HCT116 (cell line): Measurements from ENCODE around the gene SDHAF4. TPM values are rescaled to one million over a fixed set of nuclear protein-coding genes. Genes with fewer than 3 reads are reported as not detected.

Experiments
- ATAC-seq: fragments of 200-7000 bp; cut with Tn5 transposase; 2 replicates; pipeline ENCODE4 v1.9.1; 2020; ENCODE audit warnings: mild to moderate bottlenecking, moderate library complexity
- BruUV-seq: library from RNA; stranded (reverse); fragments of 400-500 nt; replicated peaks from 2 replicates; lab custom pipeline; 2021; lab: Mats Ljungman, UMichigan
- CTCF ChIA-PET: fragments of 300-600 bp; sonication (Branson Sonifier 250); formaldehyde crosslinking; loops from one replicate; lab custom pipeline; 2021; ENCODE audit warnings: antibody characterized with exemption; lab: Charles Lee
- POLR2A ChIA-PET: fragments of 300-600, 350-600 bp; sonication (Branson Sonifier 250); formaldehyde crosslinking; loops from one replicate; lab custom pipeline; 2021; ENCODE audit warnings: antibody characterized with exemption; lab: Charles Lee
- RAD21 ChIA-PET, 2 experiments: fragments of 300-600 bp; sonication (Branson Sonifier 250); formaldehyde crosslinking; loops; one replicate each; lab custom pipeline; 2023; ENCODE audit warnings: low total read pairs in 2 of 2; ENCODE audit not compliant: uncharacterized antibody in 2 of 2, unreplicated experiment in 2 of 2, low non-redundant PET in 1 of 2; lab: Charles Lee
- DNase-seq: peaks from one replicate; pipeline ENCODE4 v3.0.0-alpha.2; 2010; ENCODE audit warnings: low read depth, low spot score
- H2AFZ ChIP-seq: fragments of 200-600 bp; shearing (Covaris generic), sonication (generic); 2 replicates; pipeline ENCODE4 v1.6.1; 2017; ENCODE audit warnings: low read depth, mixed run types, mixed read lengths, antibody characterized with exemption, low read length; ENCODE audit not compliant: poor library complexity, severe bottlenecking
- H3K27ac ChIP-seq: 2 replicates; pipeline ENCODE4 v1.5.1; 2012; ENCODE audit warnings: low read depth, low read length
- H3K27me3 ChIP-seq: fragments of 200-600 bp; sonication (generic); 2 replicates; pipeline ENCODE4 v1.6.1; 2016; ENCODE audit warnings: mixed run types, low read length, mixed read lengths; ENCODE audit not compliant: insufficient read depth
- H3K36me3 ChIP-seq, 2 experiments: fragments of 200-500 bp in 1 of 2; fragments of 200-600 bp in 1 of 2; sonication (Bioruptor generic) in 1 of 2; sonication (generic) in 1 of 2; 2 replicates each; pipeline versions ENCODE4 v1.5.1 to v1.6.1; 2014 to 2016; ENCODE audit warnings: low read length in 2 of 2, inconsistent platforms in 1 of 2, mixed read lengths in 1 of 2, mixed run types in 1 of 2; ENCODE audit not compliant: insufficient read depth in 2 of 2, control insufficient read depth in 1 of 2
- H3K4me1 ChIP-seq, 2 experiments: fragments of 200-600 bp in 1 of 2; sonication (generic) in 1 of 2; 2 replicates each; pipeline versions ENCODE4 v1.5.1 to v1.6.1; 2012 to 2017; ENCODE audit warnings: low read length in 2 of 2, inconsistent platforms in 1 of 2, mild to moderate bottlenecking in 1 of 2, mixed read lengths in 1 of 2, mixed run types in 1 of 2, moderate library complexity in 1 of 2; ENCODE audit not compliant: insufficient read depth in 2 of 2, control insufficient read depth in 1 of 2
- H3K4me2 ChIP-seq: fragments of 200-600 bp; sonication (generic); 2 replicates; pipeline ENCODE4 v1.6.1; 2017; ENCODE audit warnings: mixed run types, low read length, mixed read lengths
- H3K4me3 ChIP-seq, 2 experiments: fragments of 200-600 bp in 1 of 2; sonication (generic) in 1 of 2; replicated peaks in 1 of 2; 2 replicates each; pipeline ENCODE4 v1.5.1; 2011 to 2016; ENCODE audit warnings: low read length in 2 of 2, control low read depth in 1 of 2, low read depth in 1 of 2, mild to moderate bottlenecking in 1 of 2, mixed read lengths in 1 of 2, mixed run types in 1 of 2
- H3K79me2 ChIP-seq: fragments of 200-600 bp; sonication (generic); 2 replicates; pipeline ENCODE4 v1.6.1; 2017; ENCODE audit warnings: mild to moderate bottlenecking, mixed run types, low read length, moderate library complexity, mixed read lengths; ENCODE audit not compliant: insufficient read depth
- H3K9ac ChIP-seq: fragments of 200-600 bp; sonication (generic); 2 replicates; pipeline ENCODE4 v1.6.1; 2016; ENCODE audit warnings: low read length, mixed read lengths
- H3K9me2 ChIP-seq: fragments of 200-600 bp; sonication (generic), shearing (Covaris generic); 2 replicates; pipeline ENCODE4 v1.6.1; 2017; ENCODE audit warnings: mixed run types, mild to moderate bottlenecking, moderate library complexity; ENCODE audit not compliant: insufficient read depth
- H3K9me3 ChIP-seq, 2 experiments: fragments of 200-500 bp in 1 of 2; fragments of 200-600 bp in 1 of 2; sonication (Bioruptor generic) in 1 of 2; sonication (generic) in 1 of 2; 2 replicates each; pipeline ENCODE4 v1.6.1; 2014 to 2017; ENCODE audit warnings: low read length in 2 of 2, mixed read lengths in 2 of 2, inconsistent platforms in 1 of 2, low read depth in 1 of 2, mild to moderate bottlenecking in 1 of 2, mixed run types in 1 of 2, moderate library complexity in 1 of 2; ENCODE audit not compliant: control insufficient read depth in 1 of 2, insufficient read depth in 1 of 2
- H4K20me1 ChIP-seq: fragments of 200-600 bp; sonication (generic), shearing (Covaris generic); 2 replicates; pipeline ENCODE4 v1.6.1; 2017; ENCODE audit warnings: mixed run types, mild to moderate bottlenecking, moderate library complexity; ENCODE audit not compliant: insufficient read depth
- CBX3 ChIP-seq: IDR thresholded peaks from 2 replicates; pipeline ENCODE4 v1.6.1; 2012; ENCODE audit warnings: low read depth
- EGR1 ChIP-seq: IDR thresholded peaks from 2 replicates; pipeline ENCODE4 v1.6.1; 2012; ENCODE audit warnings: low read depth
- ELF1 ChIP-seq: IDR thresholded peaks from 2 replicates; pipeline ENCODE4 v1.6.1; 2012; ENCODE audit warnings: low read depth, borderline replicate concordance
- EZH2 ChIP-seq: fragments of 200-600 bp; sonication (generic); IDR thresholded peaks from 2 replicates; pipeline ENCODE4 v1.6.1; 2017; ENCODE audit warnings: antibody characterized with exemption, mixed run types
- EZH2phosphoT487 ChIP-seq: fragments of 200-600 bp; IDR thresholded peaks from 2 replicates; pipeline ENCODE4 v1.6.1; 2018; ENCODE audit warnings: antibody characterized with exemption, borderline replicate concordance
- FOSL1 ChIP-seq: IDR thresholded peaks from 2 replicates; pipeline ENCODE4 v1.6.1; 2012; ENCODE audit warnings: low read depth
- POLR2A ChIP-seq: IDR thresholded peaks from 2 replicates; pipeline ENCODE4 v1.7.0; 2011; ENCODE audit warnings: borderline replicate concordance; ENCODE audit not compliant: insufficient read depth, insufficient read length; ENCODE audit errors: extremely low read depth
- POLR2AphosphoS5 ChIP-seq: IDR thresholded peaks from 2 replicates; pipeline ENCODE4 v1.6.1; 2011; ENCODE audit warnings: mild to moderate bottlenecking, low read depth, low read length, moderate library complexity
- RAD21 ChIP-seq: IDR thresholded peaks from 2 replicates; pipeline ENCODE4 v1.6.1; 2012; ENCODE audit warnings: low read depth, mild to moderate bottlenecking
- SP1 ChIP-seq: IDR thresholded peaks from 2 replicates; pipeline ENCODE4 v1.6.1; 2012; ENCODE audit warnings: low read depth
- SRF ChIP-seq: IDR thresholded peaks from 2 replicates; pipeline ENCODE4 v1.6.1; 2012; ENCODE audit warnings: low read depth
- TCF7L2 ChIP-seq: IDR thresholded peaks from 2 replicates; pipeline ENCODE4 v1.7.0; 2011; ENCODE audit warnings: borderline replicate concordance, inconsistent platforms; ENCODE audit not compliant: insufficient read depth, insufficient read length; ENCODE audit errors: extremely low read depth
- ZFX ChIP-seq: fragments of 450-650 bp; IDR thresholded peaks from 2 replicates; pipeline ENCODE4 v1.6.1; 2017
- ZNF274 ChIP-seq: fragments of 200-500 bp; sonication (Bioruptor generic); IDR thresholded peaks from 2 replicates; pipeline ENCODE4 v1.6.1; 2014; ENCODE audit warnings: mild to moderate bottlenecking, low read depth, low read length, inconsistent platforms
- intact Hi-C: fragments of 100-400 bp; cut with micrococcal nuclease; formaldehyde crosslinking; loops from 2 replicates; pipeline ENCODE4 v1.10.0; 2022
- total RNA-seq: library from RNA; stranded (reverse); gene quantifications from one replicate; pipeline ENCODE4 v1.2.1, GENCODE V29; 2021; ENCODE audit not compliant: unreplicated experiment
- TF ChIP-seq, protein P1 (sequence below): IDR thresholded peaks from 2 replicates; pipeline ENCODE4 v1.6.1; 2011; ENCODE audit warnings: mild to moderate bottlenecking, low read length, moderate library complexity; ENCODE audit not compliant: insufficient replicate concordance; ENCODE audit errors: extremely low read depth
- TF ChIP-seq, protein P2 (sequence below): IDR thresholded peaks from 2 replicates; pipeline ENCODE4 v1.6.1; 2012
- TF ChIP-seq, protein P3 (sequence below), 3 experiments: fragments of 200-600 bp in 1 of 3; sonication (generic) in 1 of 3; IDR thresholded peaks in 2 of 3; conservative IDR thresholded peaks in 1 of 3; 2 replicates each; pipeline ENCODE4 v1.5.1; 2012 to 2017; ENCODE audit warnings: low read depth in 2 of 3, low read length in 2 of 3, antibody characterized with exemption in 1 of 3, borderline replicate concordance in 1 of 3, control low read depth in 1 of 3, mild to moderate bottlenecking in 1 of 3, mixed read lengths in 1 of 3, mixed run types in 1 of 3, moderate library complexity in 1 of 3; ENCODE audit not compliant: insufficient read depth in 1 of 3
- TF ChIP-seq, protein P4 (sequence below): IDR thresholded peaks from 2 replicates; pipeline ENCODE4 v1.6.1; 2012

SDHAF4 gene
- total RNA-seq, 1 experiment from 2014 or later, result 8.9 TPM

DNA sequence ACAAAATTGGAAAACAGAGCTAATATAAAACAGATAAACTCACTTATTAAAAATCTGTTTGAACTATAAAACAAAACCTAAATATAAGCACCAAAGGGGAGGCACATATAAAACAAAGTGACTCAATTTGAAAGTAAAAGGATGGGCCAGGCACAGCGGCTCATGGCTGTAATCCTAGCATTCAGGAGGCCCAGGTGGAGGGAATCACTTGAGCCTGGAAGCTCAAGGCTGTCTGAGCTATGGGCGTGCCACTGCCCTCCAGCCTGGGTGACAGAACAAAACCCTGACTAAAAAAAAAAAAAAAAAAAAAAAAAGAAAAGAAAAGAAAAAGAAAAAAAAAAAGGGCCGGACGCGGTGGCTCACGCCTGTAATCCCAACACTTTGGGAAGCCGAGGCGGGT is 69.9 kb downstream of the SDHAF4 start:
- Histone ChIP-seq H3K79me2 (no peaks in the 10 kb centered on the region), H2AFZ (no peak overlapping the region), H3K27me3 (no peaks in the 10 kb centered on the region), H3K4me2 (no peak overlapping the region), H3K27ac (no peak overlapping the region), H4K20me1 (no peaks in the 10 kb centered on the region), H3K9me3 (no peaks in the 10 kb centered on the region), H3K36me3 (no peaks in the 10 kb centered on the region), H3K4me1 (no peaks in the 10 kb centered on the region), H3K4me3 (no peak overlapping the region), H3K9me2 (no peaks in the 10 kb centered on the region), H3K9ac (no peak overlapping the region)
- ChIA-PET CTCF (no interaction called here), RAD21 (no interaction called here), POLR2A (no interaction called here)
- ATAC-seq (no peak), DNase-seq (no peak)
- no TSS peak for BruUV-seq
- intact Hi-C loops, result no loop called here
- TF ChIP-seq POLR2AphosphoS5 (no peak), FOSL1 (no peak), EZH2phosphoT487 (no peak), RAD21 (no peak), ZNF274 (no peak), SP1 (no peak), SRF (no peak)
- TF ChIP-seq, protein P1, sequence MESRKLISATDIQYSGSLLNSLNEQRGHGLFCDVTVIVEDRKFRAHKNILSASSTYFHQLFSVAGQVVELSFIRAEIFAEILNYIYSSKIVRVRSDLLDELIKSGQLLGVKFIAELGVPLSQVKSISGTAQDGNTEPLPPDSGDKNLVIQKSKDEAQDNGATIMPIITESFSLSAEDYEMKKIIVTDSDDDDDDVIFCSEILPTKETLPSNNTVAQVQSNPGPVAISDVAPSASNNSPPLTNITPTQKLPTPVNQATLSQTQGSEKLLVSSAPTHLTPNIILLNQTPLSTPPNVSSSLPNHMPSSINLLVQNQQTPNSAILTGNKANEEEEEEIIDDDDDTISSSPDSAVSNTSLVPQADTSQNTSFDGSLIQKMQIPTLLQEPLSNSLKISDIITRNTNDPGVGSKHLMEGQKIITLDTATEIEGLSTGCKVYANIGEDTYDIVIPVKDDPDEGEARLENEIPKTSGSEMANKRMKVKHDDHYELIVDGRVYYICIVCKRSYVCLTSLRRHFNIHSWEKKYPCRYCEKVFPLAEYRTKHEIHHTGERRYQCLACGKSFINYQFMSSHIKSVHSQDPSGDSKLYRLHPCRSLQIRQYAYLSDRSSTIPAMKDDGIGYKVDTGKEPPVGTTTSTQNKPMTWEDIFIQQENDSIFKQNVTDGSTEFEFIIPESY, result no peak
- TF ChIP-seq, protein P2, sequence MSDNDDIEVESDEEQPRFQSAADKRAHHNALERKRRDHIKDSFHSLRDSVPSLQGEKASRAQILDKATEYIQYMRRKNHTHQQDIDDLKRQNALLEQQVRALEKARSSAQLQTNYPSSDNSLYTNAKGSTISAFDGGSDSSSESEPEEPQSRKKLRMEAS, result no peak

DNA sequence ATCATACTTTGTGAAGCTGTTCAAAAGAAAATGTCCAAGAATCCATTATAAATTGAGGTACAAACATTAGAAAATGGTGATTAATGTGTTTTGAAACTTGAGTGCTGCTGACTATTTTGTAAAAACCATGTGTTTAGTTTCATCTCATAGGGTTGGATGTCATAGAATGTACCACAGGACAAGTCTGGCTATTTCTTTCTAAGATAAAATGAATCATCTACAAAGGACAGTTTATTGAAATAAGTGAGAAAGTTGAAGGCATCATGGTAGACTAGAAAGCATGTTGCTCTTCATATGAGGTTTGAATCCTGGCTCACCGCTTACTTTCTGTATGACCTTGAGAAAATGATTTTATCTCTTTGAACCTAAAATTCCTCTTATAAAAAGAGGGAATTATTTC is 71.7 kb downstream of the SDHAF4 start:
- POLR2A ChIA-PET, result no interaction called here
- Histone ChIP-seq H3K4me1 (no peaks in the 10 kb centered on the region), H3K27ac (no peak overlapping the region), H4K20me1 (no peaks in the 10 kb centered on the region), H3K9me3 (no peaks in the 10 kb centered on the region), H2AFZ (no peak overlapping the region), H3K27me3 (no peaks in the 10 kb centered on the region), H3K79me2 (no peaks in the 10 kb centered on the region), H3K4me3 (no peak overlapping the region), H3K4me2 (no peak overlapping the region), H3K36me3 (no peaks in the 10 kb centered on the region), H3K9ac (no peak overlapping the region), H3K9me2 (no peaks in the 10 kb centered on the region)
- BruUV-seq, result no TSS peak
- CTCF ChIA-PET, result no interaction called here
- no peak for DNase-seq
- ATAC-seq, result no peak
- RAD21 ChIA-PET, result no interaction called here
- intact Hi-C loops, result no loop called here
- TF ChIP-seq ZNF274 (no peak), EGR1 (no peak), SRF (no peak), TCF7L2 (no peak), SP1 (no peak), FOSL1 (no peak), ZFX (no peak), CBX3 (no peak), POLR2A (no peak), EZH2phosphoT487 (no peak), EZH2 (no peak), ELF1 (no peak)
- TF ChIP-seq, protein P3, sequence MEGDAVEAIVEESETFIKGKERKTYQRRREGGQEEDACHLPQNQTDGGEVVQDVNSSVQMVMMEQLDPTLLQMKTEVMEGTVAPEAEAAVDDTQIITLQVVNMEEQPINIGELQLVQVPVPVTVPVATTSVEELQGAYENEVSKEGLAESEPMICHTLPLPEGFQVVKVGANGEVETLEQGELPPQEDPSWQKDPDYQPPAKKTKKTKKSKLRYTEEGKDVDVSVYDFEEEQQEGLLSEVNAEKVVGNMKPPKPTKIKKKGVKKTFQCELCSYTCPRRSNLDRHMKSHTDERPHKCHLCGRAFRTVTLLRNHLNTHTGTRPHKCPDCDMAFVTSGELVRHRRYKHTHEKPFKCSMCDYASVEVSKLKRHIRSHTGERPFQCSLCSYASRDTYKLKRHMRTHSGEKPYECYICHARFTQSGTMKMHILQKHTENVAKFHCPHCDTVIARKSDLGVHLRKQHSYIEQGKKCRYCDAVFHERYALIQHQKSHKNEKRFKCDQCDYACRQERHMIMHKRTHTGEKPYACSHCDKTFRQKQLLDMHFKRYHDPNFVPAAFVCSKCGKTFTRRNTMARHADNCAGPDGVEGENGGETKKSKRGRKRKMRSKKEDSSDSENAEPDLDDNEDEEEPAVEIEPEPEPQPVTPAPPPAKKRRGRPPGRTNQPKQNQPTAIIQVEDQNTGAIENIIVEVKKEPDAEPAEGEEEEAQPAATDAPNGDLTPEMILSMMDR (IDR thresholded peaks at IDR 0.05 in 2 of 3, conservative IDR thresholded peaks at IDR 0.05 in 1 of 3; ENCODE audit: borderline replicate concordance in 1 of 3, insufficient read depth in 1 of 3, low read depth in 2 of 3, low read length in 2 of 3), result no peak
- TF ChIP-seq, protein P2, result no peak
- TF ChIP-seq, protein P4, sequence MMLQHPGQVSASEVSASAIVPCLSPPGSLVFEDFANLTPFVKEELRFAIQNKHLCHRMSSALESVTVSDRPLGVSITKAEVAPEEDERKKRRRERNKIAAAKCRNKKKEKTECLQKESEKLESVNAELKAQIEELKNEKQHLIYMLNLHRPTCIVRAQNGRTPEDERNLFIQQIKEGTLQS, result no peak
